GM19397 (cell line): Measurements from ENCODE around the gene CIAO3.

Source experiments
- ATAC-seq: cut with Tn5 transposase; IDR thresholded peaks from one replicate; pipeline ENCODE4 v1.9.1; 2021; ENCODE audit warnings: mild to moderate bottlenecking, moderate library complexity; ENCODE audit not compliant: unreplicated experiment

Gene CIAO3

GRCh38 chr16:711548-712320 is 29.1 kb downstream of the CIAO3 start:
- no peak for ATAC-seq

- no peak for ATAC-seq
Observed at GRCh38 chr16:711084-711483, 29.7 kb downstream of the CIAO3 start.

GRCh38 chr16:710500-711075 is 30.2 kb downstream of the CIAO3 start:
- no peak for ATAC-seq

- ATAC-seq, result no peak
Observed at GRCh38 chr16:709566-710499, 31.0 kb downstream of the CIAO3 start.

GRCh38 chr16:708959-709358 is 31.8 kb downstream of the CIAO3 start:
- ATAC-seq, result no peak

- no peak for ATAC-seq
Observed at GRCh38 chr16:708019-708418, 32.8 kb downstream of the CIAO3 start.

- ATAC-seq, result no peak
Observed at GRCh38 chr16:707062-707538, 33.7 kb downstream of the CIAO3 start.

- ATAC-seq, result no peak
Observed at GRCh38 chr16:706189-707061, 34.4 kb downstream of the CIAO3 start.

GRCh38 chr16:705431-706188 is 35.2 kb downstream of the CIAO3 start, which contains the start of gene FBXL16:
FBXL16 (minus strand) TSS chr16:705801; CDS start chr16:697405, 8,396 bp downstream.
- no peak for ATAC-seq

- ATAC-seq, result no peak
Observed at GRCh38 chr16:704552-705380, 36.0 kb downstream of the CIAO3 start.

GRCh38 chr16:704047-704446 is 36.8 kb downstream of the CIAO3 start:
- no peak for ATAC-seq

- no peak for ATAC-seq
Observed at GRCh38 chr16:703406-703805, 37.4 kb downstream of the CIAO3 start.

GRCh38 chr16:702341-702740 is 38.5 kb downstream of the CIAO3 start:
- no peak for ATAC-seq

GRCh38 chr16:700684-701584 is 39.9 kb downstream of the CIAO3 start:
- no peak for ATAC-seq

- no peak for ATAC-seq
Observed at GRCh38 chr16:698911-699671, 41.7 kb downstream of the CIAO3 start.

- no peak for ATAC-seq
Observed at GRCh38 chr16:695355-696089, 45.3 kb downstream of the CIAO3 start.
